ENCODE results near the gene RHBDD2. TPM values are rescaled to one million over a fixed set of nuclear protein-coding genes. Genes with fewer than 3 reads are reported as not detected.
"Not testable (repeated sequence)": the region's sequence is repeated elsewhere in the genome, so short reads cannot be mapped to it uniquely, and the experiment has no call there.

RHBDD2 gene
- total RNA-seq, 1 donor from 2014 or later = 13.9 TPM

GRCh38 chr7:75888464-75889222, 9.8 kb downstream of the RHBDD2 start:
- DNase-seq (ENCODE audit: low read depth, low spot score) = no peak

GRCh38 chr7:75889223-75889825, 10.5 kb downstream of the RHBDD2 start:
- no peak for DNase-seq (ENCODE audit: low read depth, low spot score)

- no peak for DNase-seq (ENCODE audit: low read depth, low spot score)
Measured at GRCh38 chr7:75889826-75890225, 11.0 kb downstream of the RHBDD2 start.

GRCh38 chr7:75891237-75891636, 12.4 kb downstream of the RHBDD2 start:
- DNase-seq (ENCODE audit: low read depth, low spot score) = not testable (repeated sequence)

GRCh38 chr7:75891815-75892411, 13.1 kb downstream of the RHBDD2 start:
- no peak for DNase-seq (ENCODE audit: low read depth, low spot score)

GRCh38 chr7:75892634-75893272, 13.9 kb downstream of the RHBDD2 start:
- no peak for DNase-seq (ENCODE audit: low read depth, low spot score)

- DNase-seq (ENCODE audit: low read depth, low spot score) = no peak
Measured at GRCh38 chr7:75896803-75897327, 18.0 kb downstream of the RHBDD2 start.

- DNase-seq (ENCODE audit: low read depth, low spot score) = no peak
Measured at GRCh38 chr7:75900617-75901315, 21.9 kb downstream of the RHBDD2 start.

GRCh38 chr7:75905785-75906604, 27.2 kb downstream of the RHBDD2 start:
- no peak for DNase-seq (ENCODE audit: low read depth, low spot score)

- DNase-seq (ENCODE audit: low read depth, low spot score) = no peak
Measured at GRCh38 chr7:75906991-75907667, 28.3 kb downstream of the RHBDD2 start.

- DNase-seq (ENCODE audit: low read depth, low spot score) = not testable (repeated sequence)
Measured at GRCh38 chr7:75907668-75908039, 28.8 kb downstream of the RHBDD2 start.

- no peak for DNase-seq (ENCODE audit: low read depth, low spot score)
Measured at GRCh38 chr7:75909521-75910132, 30.8 kb downstream of the RHBDD2 start.

GRCh38 chr7:75911186-75911585, 32.4 kb downstream of the RHBDD2 start:
- not testable (repeated sequence) for DNase-seq (ENCODE audit: low read depth, low spot score)

GRCh38 chr7:75913437-75913836, 34.6 kb downstream of the RHBDD2 start:
- DNase-seq (ENCODE audit: low read depth, low spot score) = no peak

GRCh38 chr7:75914169-75914654, 35.4 kb downstream of the RHBDD2 start:
- no peak for DNase-seq (ENCODE audit: low read depth, low spot score)

- peak; percentile 72 for DNase-seq (ENCODE audit: low read depth, low spot score)
Measured at GRCh38 chr7:75914655-75915415, 36.0 kb downstream of the RHBDD2 start, which contains the start of gene POR. Gene POR, plus strand, starts transcription at chr7:75915155. Its CDS starts 38,847 bp downstream, at chr7:75954002.

GRCh38 chr7:75915416-75916156, 36.8 kb downstream of the RHBDD2 start:
- DNase-seq (ENCODE audit: low read depth, low spot score) = no peak

- DNase-seq (ENCODE audit: low read depth, low spot score) = no peak
Measured at GRCh38 chr7:75916259-75916658, 37.4 kb downstream of the RHBDD2 start.

All from pulmonary artery endothelial cell (primary cell).